NCI-H526 (cell line): ENCODE measurements around the gene ACVR1B.
A peak's percentile ranks its signal among the peaks of the same experiment; 100 is the strongest.

Experiments used
- DNase-seq, 2 experiments: peaks; one replicate each; lab custom pipeline; 2025; lab: John Stamatoyannopoulos, UW

Gene ACVR1B

DNA sequence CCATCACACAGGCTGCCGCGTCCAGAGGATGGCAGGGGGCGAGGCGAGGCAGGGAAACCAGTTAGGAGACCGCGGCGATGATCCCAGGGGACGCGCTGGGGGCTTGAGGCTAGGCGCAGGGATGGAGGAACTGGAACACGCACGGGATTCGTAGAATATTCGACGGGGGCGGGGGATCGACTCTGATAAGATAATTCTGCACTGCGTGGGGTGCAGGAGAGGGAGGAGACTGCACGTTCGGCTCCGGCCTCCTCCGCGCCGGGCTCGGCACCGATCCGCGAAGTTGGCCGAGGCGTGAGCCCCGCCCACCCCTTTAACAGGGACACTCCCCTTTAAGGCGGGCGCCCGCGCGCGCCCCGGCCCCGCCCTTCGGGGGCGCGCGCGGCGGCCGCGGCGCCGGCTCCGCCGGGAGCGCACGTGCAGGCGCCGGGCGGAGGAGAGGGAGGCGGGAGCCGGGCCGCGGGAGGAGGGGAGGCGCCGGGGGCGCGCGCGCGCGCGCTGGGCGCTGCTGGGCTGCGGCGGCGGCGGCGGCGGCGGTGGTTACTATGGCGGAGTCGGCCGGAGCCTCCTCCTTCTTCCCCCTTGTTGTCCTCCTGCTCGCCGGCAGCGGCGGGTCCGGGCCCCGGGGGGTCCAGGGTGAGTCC is at the start of gene ACVR1B:
TSS of gene ACVR1B (plus strand) at position 501 of the 644 bp plus-strand sequence. CDS start at position 546, 45 bp downstream.
- peak; percentile 95 to 98 for DNase-seq

DNA sequence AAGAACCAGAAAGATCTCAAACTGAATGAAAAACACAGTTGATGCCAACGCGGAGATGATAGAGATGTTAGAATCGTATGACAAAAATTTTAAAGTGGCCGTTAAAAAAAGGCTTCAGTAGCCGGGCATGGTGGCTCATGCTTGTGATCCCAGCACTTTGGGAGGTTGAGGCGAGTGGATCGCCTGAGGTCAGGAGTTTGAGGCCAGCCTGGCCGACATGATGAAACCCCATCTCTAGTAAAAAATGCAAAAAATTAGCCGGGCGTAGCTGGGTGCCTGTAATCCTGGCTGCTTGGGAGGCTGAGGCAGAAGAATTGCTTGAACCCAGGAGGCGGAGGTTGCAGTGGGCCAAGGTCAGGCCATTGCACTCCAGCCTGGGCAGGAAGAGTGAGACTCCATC is 49.6 kb upstream of the ACVR1B start:
- no peak for DNase-seq

DNA sequence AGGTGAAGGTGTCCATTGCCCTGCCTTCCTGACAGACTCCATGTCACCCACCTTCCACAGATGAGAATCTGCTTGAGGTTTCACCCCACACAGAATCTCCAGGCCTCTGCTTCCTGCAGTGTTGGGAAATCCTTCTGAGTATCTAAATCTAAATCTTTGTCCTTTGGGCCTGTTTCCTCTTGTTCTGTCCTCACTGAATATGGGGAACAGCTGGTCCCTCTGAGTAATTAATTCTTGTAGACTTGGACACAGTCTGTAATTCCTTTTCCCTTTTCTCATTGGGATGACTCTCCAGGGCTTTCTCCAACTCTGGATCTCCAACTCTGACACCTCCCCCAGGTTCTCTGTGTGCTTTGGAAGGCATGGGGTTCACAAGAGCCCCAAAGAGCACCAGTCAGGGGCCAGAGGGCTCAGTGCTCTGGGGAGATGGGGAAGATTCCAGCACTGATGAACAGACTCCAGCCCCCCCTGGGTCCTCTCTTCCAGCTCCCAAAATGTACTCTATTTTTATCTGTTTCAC is 46.5 kb upstream of the ACVR1B start:
- DNase-seq: no peak

DNA sequence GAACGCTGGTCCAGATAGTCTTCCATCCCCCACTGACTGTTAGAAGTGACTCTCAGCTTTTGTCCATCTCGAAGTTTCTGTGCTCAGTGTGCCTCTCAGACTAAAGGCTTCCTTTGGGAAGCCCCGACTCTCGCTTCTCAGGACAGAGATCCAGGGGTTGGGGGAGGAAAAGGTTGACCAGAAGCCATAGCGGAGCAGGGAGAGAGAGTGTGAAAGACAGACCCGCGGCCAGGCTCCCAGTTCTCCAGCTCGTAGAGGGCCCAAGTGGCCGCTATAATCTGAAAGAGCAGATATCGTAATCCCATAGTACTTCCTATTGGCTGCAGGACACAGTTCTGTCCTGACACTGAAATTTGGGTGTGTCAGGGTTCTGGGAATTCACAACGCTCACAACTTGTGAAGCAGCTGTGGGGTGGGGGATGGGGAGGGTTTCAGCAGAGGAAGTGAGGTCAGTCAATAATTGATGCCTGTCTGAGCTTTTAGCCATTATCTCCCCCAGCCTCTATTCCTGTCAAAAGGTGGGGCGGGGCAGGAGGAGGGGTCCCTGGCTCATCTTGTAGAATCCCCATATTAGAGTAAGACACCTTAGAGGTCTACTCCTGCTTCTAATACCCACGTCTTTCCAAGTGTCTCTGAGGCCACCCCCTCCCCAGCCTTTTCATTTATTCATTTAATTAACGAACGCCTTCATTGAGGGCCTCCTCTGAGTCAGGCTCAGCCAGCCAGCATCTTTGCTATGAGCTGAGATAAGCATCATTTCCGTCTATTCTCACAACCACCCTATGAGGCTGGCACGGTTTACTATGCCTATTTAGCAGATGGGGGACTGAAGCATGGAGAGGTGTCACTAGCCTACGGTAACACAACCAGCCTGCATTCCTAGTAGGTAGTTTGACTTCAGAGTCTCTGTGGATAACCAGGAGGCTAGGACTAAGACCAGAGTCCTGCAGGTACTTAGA is 45.7 kb upstream of the ACVR1B start:
- DNase-seq: no peak

DNA sequence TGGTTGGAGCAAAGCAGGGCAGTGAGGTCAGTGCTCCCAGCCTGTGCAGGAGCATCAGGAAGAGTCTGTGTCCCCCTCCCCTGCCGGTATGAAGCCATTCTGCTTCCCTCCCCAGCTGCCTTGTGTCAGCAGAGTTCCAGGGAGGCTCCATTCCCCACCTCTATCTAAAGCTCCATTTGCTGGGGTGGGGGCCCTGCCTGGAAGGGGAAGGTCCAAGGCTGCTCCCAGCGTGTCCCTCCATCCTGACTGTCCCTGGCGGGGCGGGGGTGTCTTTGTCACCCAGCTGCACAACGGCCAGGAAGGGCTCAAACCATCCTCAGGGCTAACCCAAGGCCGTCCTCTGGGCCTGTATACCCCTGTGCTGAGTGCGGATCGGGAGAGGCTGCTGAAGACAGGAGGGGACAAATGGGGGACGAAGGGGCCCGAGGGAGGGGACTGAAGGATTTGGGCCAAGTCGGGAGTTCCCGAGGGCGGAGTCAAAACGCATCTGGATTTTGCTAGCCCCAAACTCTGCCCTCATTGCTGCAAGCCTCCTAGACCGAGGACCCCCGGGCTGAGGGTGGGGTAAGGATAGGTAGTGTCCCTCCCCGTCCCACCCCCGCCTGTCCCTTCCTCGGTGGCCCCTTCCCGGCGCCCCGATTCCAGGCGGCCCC is 44.9 kb upstream of the ACVR1B start:
- DNase-seq: no peak

DNA sequence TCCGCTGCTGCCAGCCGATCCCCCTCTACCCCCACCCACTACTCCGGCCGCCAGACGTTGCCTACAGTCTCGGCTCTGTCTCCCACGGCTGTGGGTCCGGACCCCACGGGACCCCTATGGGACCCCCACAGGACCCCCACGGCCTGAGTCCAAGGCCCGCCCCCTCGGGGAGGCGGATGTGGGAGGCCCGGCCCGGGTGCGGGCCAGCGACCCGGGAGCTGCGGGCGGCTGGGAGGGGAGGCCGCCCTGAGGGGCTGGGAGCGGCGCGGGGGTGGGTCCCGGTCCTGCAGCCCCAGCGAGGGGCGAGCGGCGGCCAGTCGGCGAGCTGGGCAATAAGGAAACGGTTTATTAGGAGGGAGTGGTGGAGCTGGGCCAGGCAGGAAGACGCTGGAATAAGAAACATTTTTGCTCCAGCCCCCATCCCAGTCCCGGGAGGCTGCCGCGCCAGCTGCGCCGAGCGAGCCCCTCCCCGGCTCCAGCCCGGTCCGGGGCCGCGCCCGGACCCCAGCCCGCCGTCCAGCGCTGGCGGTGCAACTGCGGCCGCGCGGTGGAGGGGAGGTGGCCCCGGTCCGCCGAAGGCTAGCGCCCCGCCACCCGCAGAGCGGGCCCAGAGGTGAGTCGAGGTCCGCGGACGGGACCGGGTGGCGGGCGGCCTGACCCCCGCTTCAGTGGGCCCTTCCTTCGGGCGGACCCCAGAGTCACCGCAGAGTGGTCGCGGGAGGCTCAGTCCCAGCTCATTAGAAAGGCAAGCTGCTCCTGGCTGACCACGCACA is 44.2 kb upstream of the ACVR1B start, which contains the start of gene ACVRL1:
TSS of gene ACVRL1 (plus strand) at position 422 of the 773 bp plus-strand sequence. CDS start 4,971 bp downstream, outside the sequence.
- no peak for DNase-seq

DNA sequence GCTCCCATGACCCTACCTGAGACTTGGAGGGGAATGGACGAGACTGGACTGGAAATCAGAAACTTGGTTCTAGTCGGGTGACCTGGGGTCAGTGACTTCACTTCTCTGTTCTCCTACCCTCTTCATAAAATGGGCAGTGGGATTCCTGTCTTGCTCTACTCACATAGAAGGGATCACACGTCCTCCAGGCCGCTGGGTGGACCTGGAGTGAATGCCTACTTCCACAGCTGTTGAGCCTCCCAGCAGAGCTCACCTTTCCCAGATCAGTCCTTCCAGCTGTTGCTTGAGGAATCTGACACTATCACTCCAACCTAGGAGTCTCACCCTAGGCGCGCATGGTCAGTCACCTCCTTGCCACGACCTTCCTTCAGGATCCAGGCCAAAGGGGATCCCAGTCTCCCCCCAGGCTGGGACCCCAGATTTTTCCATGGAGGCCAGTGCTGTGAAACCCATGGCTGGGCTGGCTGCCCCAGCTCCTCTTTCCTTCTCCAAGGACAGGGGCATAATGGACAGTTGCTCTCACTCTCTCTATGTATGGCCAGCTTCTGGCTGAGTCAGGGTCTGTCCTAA is 43.6 kb upstream of the ACVR1B start:
- no peak for DNase-seq

DNA sequence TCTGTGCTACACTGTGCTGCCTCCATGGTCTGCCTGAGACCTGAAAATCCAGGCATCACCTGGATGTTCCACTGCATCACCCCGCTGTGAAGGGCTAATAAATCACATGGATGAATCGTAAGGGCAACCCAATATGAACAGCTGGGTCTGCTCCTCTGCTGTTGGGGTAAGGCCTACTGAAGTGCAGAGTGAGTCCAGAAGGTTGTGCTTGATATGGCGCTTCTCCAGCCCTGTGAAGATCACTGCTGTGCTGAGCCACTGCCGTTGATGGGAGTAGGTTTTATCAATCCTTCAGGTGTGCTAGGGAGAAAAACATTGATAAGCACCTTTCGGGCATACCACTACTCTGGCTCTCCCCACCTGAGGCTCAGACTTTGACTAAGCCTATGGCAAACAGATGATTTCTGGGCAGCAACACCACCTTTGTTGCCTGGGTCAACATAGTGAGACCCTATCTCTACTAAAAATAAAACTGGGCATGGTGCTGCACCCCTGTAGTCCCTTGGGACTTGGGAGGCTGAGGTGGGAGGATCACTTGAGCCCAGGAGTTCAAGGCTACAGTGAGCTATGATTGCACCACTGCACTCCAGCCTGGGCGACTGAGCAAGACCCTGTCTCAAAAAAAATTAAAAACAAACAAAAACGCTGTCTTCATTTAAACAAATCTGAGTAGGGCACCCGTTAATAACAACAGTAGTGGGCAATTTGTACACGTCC is 42.5 kb upstream of the ACVR1B start:
- DNase-seq: no peak

DNA sequence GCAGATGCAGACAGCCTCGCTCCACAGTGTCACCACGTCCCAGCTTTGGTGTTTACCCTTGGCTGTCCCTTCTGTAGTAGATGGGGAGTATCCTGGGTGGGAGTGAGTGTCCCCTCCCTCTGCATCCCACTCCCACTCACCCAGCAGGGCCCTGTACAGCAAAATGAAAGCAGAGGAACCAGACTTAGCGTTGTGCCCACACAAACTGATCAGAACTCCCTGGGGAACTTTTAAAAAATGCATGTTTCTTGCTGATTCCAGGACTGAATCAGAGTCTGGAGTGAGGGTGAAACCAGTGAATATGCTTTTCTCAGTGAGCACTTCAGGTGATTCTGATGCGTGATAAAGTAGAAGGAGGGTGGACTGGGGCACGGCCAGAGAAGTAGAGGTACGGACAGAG is 41.3 kb upstream of the ACVR1B start:
- DNase-seq: no peak

DNA sequence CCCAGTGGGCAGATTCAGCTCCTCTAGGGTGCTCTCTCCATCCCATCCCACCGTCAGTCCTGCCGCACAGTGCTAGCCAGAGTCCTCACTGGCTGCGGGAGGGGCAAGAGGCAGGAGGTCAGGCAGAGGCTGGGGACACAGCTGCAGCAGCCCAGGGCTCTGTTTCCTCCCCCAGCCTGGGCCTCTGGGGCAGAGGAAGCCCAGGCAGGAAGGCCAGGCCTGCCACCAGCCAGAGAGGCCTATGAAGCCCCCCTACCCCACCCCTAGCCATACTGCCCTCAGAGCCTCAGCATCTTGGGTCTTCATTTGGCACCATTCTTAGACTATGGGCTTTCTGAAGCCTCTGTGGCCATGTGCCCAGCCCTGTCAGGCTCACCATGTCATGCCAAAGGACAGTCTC is 40.8 kb upstream of the ACVR1B start:
- no peak for DNase-seq

DNA sequence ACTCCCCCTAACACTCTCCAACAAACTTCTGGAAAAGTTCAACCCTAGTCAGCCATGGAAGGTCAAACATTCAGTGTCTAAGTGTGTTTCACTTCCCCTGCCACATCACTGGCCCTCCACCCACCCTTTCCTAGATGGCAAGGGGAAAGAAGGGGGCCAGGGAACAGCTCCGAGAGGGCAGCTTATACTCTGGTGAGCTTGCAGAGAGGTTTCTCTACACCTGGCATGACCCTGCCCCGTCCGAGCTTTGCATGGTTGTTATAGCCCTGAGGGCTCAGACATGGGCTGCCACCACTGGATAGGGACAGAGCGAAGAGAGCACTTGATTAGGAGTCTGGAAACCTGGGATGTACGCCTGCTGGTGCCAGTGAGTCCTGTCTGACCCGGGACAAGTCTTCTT is 40.2 kb upstream of the ACVR1B start:
- no peak for DNase-seq

DNA sequence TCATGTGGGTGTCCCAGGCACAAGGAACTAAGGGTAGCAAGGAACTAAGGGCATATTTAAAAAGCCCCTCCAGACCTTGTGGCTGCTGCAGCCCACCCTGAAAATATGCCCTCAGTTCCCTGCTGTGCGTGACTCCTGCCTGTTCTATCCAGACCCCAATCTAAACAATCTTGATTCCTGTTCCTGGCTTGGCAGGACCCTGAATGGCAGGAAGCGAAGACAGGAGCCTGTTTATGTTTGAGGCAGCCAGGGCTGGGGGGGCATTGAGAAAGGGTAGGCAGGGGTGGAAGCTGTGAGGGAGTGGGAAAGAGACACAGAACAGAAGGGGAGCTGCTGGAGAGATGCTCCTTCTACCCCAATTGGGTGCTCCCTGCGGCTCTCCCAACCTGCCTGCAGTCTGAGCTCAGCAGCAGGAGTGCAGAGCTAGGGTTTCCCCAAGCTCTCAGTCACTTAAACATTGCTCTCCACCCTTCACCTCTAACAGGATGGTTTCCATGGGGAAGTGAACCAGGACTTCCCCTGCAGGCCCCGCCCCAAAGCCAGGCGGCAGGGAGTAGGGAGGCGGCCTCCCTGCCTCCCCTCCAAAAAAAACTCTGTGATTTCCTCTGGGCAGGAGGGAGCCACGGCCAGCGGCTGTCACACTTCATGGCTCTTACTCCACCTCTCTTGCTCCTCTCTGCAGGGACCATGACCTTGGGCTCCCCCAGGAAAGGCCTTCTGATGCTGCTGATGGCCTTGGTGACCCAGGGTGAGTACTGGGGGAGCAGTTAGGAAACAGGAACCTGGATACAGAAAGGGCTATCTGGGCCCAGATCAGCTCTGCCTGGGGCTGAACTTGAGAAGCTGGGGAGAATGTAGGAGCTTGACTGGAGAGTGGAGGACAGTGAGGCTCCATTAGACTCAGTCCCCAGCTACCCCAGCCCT is 39.4 kb upstream of the ACVR1B start:
- DNase-seq: peak in 1 of 2 experiments; percentile 32

DNA sequence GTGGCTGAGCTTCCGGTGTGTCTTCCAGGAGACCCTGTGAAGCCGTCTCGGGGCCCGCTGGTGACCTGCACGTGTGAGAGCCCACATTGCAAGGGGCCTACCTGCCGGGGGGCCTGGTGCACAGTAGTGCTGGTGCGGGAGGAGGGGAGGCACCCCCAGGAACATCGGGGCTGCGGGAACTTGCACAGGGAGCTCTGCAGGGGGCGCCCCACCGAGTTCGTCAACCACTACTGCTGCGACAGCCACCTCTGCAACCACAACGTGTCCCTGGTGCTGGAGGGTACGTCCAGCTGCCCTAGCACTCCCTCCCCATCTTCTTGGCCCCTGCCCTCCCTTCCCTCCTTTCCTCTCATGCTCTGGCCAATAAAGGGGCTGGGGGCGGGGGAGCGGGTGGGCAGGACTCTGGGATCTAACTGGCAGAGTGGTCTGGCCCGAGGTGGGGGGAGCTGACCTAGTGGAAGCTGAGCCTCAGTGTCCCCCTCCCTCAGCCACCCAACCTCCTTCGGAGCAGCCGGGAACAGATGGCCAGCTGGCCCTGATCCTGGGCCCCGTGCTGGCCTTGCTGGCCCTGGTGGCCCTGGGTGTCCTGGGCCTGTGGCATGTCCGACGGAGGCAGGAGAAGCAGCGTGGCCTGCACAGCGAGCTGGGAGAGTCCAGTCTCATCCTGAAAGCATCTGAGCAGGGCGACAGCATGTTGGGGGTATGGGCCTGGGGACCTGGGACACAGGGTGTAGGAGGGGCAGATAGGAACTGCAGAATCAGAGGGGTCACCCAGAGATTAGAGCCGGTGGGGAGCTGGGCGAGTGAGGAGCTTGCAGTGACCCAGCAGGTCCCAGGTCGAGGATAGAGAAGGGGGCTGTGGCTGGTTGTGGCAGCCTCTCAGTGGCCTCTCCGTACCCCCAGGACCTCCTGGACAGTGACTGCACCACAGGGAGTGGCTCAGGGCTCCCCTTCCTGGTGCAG is 38.1 kb upstream of the ACVR1B start:
- no peak for DNase-seq

DNA sequence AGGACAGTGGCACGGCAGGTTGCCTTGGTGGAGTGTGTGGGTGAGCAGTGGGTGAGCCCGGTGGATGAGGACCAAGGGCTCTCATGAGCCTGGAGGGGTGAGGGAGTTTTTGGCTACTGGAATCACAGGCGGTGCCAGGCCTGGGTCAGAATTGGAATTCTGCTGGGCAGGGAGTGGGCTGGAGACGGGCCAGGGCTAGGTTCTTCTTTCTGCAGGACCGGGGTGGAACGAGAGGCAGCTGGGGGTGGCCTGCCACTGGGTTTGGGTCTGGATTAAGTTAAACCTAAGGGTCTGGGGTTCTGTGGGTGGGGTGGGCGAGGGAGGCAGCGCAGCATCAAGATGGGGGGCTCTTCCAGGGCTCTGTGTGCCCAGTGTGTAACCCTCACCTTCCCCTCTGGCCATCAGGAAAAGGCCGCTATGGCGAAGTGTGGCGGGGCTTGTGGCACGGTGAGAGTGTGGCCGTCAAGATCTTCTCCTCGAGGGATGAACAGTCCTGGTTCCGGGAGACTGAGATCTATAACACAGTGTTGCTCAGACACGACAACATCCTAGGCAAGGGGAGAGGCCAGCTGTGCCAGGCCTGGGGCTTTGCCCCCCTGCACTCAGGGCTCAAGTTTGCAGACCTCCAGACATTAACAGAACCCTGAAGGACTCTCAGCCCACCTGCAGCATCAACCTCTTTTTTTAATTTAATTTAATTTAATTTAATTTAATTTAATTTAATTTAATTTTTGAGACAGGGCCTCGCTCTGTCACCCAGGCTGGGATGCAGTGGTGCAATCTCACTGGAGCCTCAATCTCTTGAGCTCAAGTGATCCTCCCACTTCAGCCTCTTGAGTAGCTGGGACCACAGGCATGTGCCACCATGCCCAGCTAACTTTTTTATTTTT is 37.2 kb upstream of the ACVR1B start:
- no peak for DNase-seq

DNA sequence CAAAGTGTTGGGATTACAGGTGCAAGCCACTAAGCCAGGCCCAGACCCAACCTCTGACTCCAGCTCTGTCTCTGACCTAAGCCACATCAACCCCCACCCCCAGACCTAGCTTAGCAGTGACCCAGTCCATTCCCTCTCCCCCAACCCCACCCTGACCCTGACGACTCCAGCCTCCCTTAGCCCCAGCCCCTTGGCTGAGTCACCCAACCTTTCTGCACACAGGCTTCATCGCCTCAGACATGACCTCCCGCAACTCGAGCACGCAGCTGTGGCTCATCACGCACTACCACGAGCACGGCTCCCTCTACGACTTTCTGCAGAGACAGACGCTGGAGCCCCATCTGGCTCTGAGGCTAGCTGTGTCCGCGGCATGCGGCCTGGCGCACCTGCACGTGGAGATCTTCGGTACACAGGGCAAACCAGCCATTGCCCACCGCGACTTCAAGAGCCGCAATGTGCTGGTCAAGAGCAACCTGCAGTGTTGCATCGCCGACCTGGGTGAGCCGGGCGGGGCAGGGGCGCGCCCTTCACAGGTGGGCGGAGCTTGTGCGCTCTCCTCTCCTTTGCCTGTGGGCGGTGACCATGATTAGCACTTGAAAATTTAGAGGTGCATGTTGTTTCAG is 36.4 kb upstream of the ACVR1B start:
- no peak for DNase-seq

DNA sequence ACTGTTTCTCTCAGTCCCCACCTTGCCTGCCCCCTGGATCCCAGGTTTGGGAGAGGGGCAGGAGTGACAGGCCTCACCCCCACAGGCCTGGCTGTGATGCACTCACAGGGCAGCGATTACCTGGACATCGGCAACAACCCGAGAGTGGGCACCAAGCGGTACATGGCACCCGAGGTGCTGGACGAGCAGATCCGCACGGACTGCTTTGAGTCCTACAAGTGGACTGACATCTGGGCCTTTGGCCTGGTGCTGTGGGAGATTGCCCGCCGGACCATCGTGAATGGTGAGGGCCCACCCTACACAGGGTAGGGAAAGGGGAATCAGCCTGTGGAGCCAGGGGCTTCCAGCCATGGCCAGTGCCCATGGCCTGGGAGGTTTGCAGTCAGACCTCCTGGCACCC is 35.5 kb upstream of the ACVR1B start:
- DNase-seq: no peak
